NCI-H1930 (cell line): ENCODE data around the gene EEFSEC.
A peak's percentile ranks its signal among the peaks of the same experiment; 100 is the strongest.
"Not testable (repeated sequence)": the region's sequence is repeated elsewhere in the genome, so short reads cannot be mapped to it uniquely, and the experiment has no call there.

ENCODE experiments used
- DNase-seq, 2 experiments: peaks; one replicate each; lab custom pipeline; 2025; lab: John Stamatoyannopoulos, UW

Gene EEFSEC

GRCh38 chr3:128152419-128153155, 694 bp upstream of the EEFSEC start:
- peak; percentile 66 to 72 for DNase-seq

- not testable (repeated sequence) for DNase-seq
Observed at GRCh38 chr3:128154354-128154753, 1.1 kb downstream of the EEFSEC start.

- DNase-seq = no peak
Observed at GRCh38 chr3:128155616-128156360, 2.5 kb downstream of the EEFSEC start.

- no peak for DNase-seq
Observed at GRCh38 chr3:128160661-128161060, 7.4 kb downstream of the EEFSEC start.

GRCh38 chr3:128163432-128163831, 10.2 kb downstream of the EEFSEC start:
- DNase-seq = no peak

- DNase-seq = no peak
Observed at GRCh38 chr3:128166971-128167453, 13.7 kb downstream of the EEFSEC start.

GRCh38 chr3:128167646-128167972, 14.3 kb downstream of the EEFSEC start:
- DNase-seq = no peak

GRCh38 chr3:128167973-128168674, 14.8 kb downstream of the EEFSEC start:
- DNase-seq = no peak

- DNase-seq = no peak
Observed at GRCh38 chr3:128168836-128169235, 15.6 kb downstream of the EEFSEC start.

- DNase-seq = peak; percentile 49 to 50
Observed at GRCh38 chr3:128170866-128171516, 17.7 kb downstream of the EEFSEC start.

GRCh38 chr3:128173200-128173599, 19.9 kb downstream of the EEFSEC start:
- DNase-seq = no peak

GRCh38 chr3:128173849-128174248, 20.6 kb downstream of the EEFSEC start:
- DNase-seq = no peak

- DNase-seq = no peak
Observed at GRCh38 chr3:128174675-128175590, 21.7 kb downstream of the EEFSEC start.

GRCh38 chr3:128175768-128176167, 22.5 kb downstream of the EEFSEC start:
- no peak for DNase-seq

GRCh38 chr3:128176276-128176833, 23.1 kb downstream of the EEFSEC start:
- DNase-seq = no peak

GRCh38 chr3:128177865-128178264, 24.6 kb downstream of the EEFSEC start:
- no peak for DNase-seq

GRCh38 chr3:128178782-128179483, 25.7 kb downstream of the EEFSEC start:
- DNase-seq = no peak

- DNase-seq = no peak
Observed at GRCh38 chr3:128179484-128179819, 26.2 kb downstream of the EEFSEC start.

- DNase-seq = no peak
Observed at GRCh38 chr3:128180436-128180835, 27.2 kb downstream of the EEFSEC start.

- DNase-seq = no peak
Observed at GRCh38 chr3:128180913-128181312, 27.6 kb downstream of the EEFSEC start.
